Measurements from ENCODE around the gene PPA2. TPM values are rescaled to one million over a fixed set of nuclear protein-coding genes. Genes with fewer than 3 reads are reported as not detected.

The PPA2 gene
- total and polyA plus RNA-seq, 7 donors = 33.1 to 48.5 (median 41.7) TPM

- Histone ChIP-seq H3K36me3 (ENCODE audit: insufficient read depth in 1 of 2, low read depth in 1 of 2) (no peaks in the 10 kb centered on the region), H3K9me3 (no peaks in the 10 kb centered on the region), H3K4me1 (no peaks in the 10 kb centered on the region), H3K4me3 (no peak overlapping the region), H3K27ac (no peak overlapping the region), H3K27me3 (ENCODE audit: insufficient read depth in 3 of 3, low read length in 2 of 3) (no peaks in the 10 kb centered on the region)
- ATAC-seq (no peak), DNase-seq (no peak)
- 50 to 73% (median 52%) methylated on average over 1 of the region's 1 CpG for WGBS, 3 donors
- no peak for TF ChIP-seq CTCF (IDR thresholded peaks at IDR 0.05)
- intact Hi-C loops (cut with DNase I) = no loop called here
Measured at GRCh38 chr4:105509291-105509690, 35.4 kb upstream of the PPA2 start.

GRCh38 chr4:105504744-105505143, 30.9 kb upstream of the PPA2 start:
- DNase-seq (no peak), ATAC-seq (no peak)
- Histone ChIP-seq H3K27me3 (ENCODE audit: insufficient read depth in 3 of 3, low read length in 2 of 3) (no peaks in the 10 kb centered on the region), H3K27ac (no peak overlapping the region), H3K4me1 (no peaks in the 10 kb centered on the region), H3K9me3 (no peaks in the 10 kb centered on the region), H3K36me3 (ENCODE audit: insufficient read depth in 1 of 2, low read depth in 1 of 2) (no peaks in the 10 kb centered on the region), H3K4me3 (no peak overlapping the region)
- TF ChIP-seq CTCF (IDR thresholded peaks at IDR 0.05) = no peak
- WGBS, 3 donors = 25 to 41% (median 27%) methylated on average over 2 of the region's 2 CpGs
- intact Hi-C loops (cut with DNase I) = no loop called here

- Histone ChIP-seq H3K4me3 (no peak overlapping the region), H3K9me3 (no peaks in the 10 kb centered on the region), H3K27ac (no peak overlapping the region), H3K27me3 (ENCODE audit: insufficient read depth in 3 of 3, low read length in 2 of 3) (no peaks in the 10 kb centered on the region), H3K4me1 (no peaks in the 10 kb centered on the region), H3K36me3 (ENCODE audit: insufficient read depth in 1 of 2, low read depth in 1 of 2) (no peaks in the 10 kb centered on the region)
- DNase-seq (no peak), ATAC-seq (no peak)
- TF ChIP-seq CTCF (IDR thresholded peaks at IDR 0.05) = no peak
- intact Hi-C loops (cut with DNase I) = no loop called here
- WGBS, 3 donors = 85 to 87% (median 87%) methylated on average over 2 of the region's 2 CpGs
Measured at GRCh38 chr4:105503484-105503883, 29.6 kb upstream of the PPA2 start.

- no peak for TF ChIP-seq CTCF (IDR thresholded peaks at IDR 0.05)
- Histone ChIP-seq H3K4me1 (no peaks in the 10 kb centered on the region), H3K27me3 (ENCODE audit: insufficient read depth in 3 of 3, low read length in 2 of 3) (no peaks in the 10 kb centered on the region), H3K27ac (no peak overlapping the region), H3K4me3 (no peak overlapping the region), H3K9me3 (no peaks in the 10 kb centered on the region), H3K36me3 (ENCODE audit: insufficient read depth in 1 of 2, low read depth in 1 of 2) (no peaks in the 10 kb centered on the region)
- whole genome bisulfite sequencing, 3 donors = 24 to 33% (median 29%) methylated on average over 2 of the region's 2 CpGs
- no peak for DNase-seq
- intact Hi-C loops (cut with DNase I) = no loop called here
- no peak for ATAC-seq
Measured at GRCh38 chr4:105496899-105497298, 23.0 kb upstream of the PPA2 start.

DNA sequence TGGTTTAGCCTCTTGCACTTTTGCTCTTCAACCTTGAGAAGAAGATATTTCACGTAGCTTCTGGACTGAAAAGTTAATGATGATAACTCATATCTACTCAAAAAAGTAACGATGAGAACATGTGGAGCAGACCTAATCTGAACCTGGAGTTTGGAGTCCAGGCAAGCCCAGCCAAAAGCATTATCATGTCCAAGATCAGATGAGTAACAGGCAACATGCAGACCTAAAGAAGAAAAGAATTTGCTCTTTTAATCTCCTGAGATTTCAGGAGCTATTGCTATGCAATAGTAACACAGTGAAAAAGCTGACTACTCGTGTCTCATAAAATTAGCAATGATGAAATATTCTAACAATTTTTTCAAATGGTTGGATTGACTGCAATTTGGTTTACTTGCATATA, 21.8 kb upstream of the PPA2 start:
- Histone ChIP-seq H3K27ac (no peak overlapping the region), H3K4me1 (no peaks in the 10 kb centered on the region), H3K36me3 (ENCODE audit: insufficient read depth in 1 of 2, low read depth in 1 of 2) (no peaks in the 10 kb centered on the region), H3K4me3 (no peak overlapping the region), H3K9me3 (no peaks in the 10 kb centered on the region), H3K27me3 (ENCODE audit: insufficient read depth in 3 of 3, low read length in 2 of 3) (no peaks in the 10 kb centered on the region)
- ATAC-seq (no peak), DNase-seq (no peak)
- TF ChIP-seq CTCF (IDR thresholded peaks at IDR 0.05) = no peak
- 76 to 80% (median 77%) methylated on average over 3 of the region's 3 CpGs for WGBS, 3 donors
- intact Hi-C loops (cut with DNase I) = no loop called here
